GM23248 (cell line): ENCODE data around the gene CHRNB1. TPM values are rescaled to one million over a fixed set of nuclear protein-coding genes. Genes with fewer than 3 reads are reported as not detected.

Experiments
- DNase-seq: peaks from one replicate; pipeline ENCODE4 v3.0.0-alpha.2; 2015
- H2AFZ ChIP-seq: fragments of 200-600 bp; sonication (generic); 2 replicates; pipeline ENCODE4 v1.6.1; 2016; ENCODE audit warnings: antibody characterized with exemption
- H3F3A ChIP-seq: fragments of 200-600 bp; sonication (generic); 2 replicates; pipeline ENCODE4 v1.6.1; 2016; ENCODE audit warnings: mild to moderate bottlenecking, antibody characterized with exemption, mixed run types; ENCODE audit not compliant: insufficient read depth
- H3K27ac ChIP-seq: fragments of 200-600 bp; sonication (generic); 2 replicates; pipeline ENCODE4 v1.5.1; 2016; ENCODE audit warnings: mild to moderate bottlenecking
- H3K27me3 ChIP-seq: fragments of 200-600 bp; sonication (generic); replicated peaks from 2 replicates; pipeline ENCODE4 v1.6.1; 2016; ENCODE audit warnings: mild to moderate bottlenecking; ENCODE audit not compliant: insufficient read depth
- H3K36me3 ChIP-seq: fragments of 200-600 bp; sonication (generic); 2 replicates; pipeline ENCODE4 v1.6.1; 2016; ENCODE audit warnings: low read depth, mild to moderate bottlenecking
- H3K4me1 ChIP-seq: fragments of 200-600 bp; sonication (generic); 2 replicates; pipeline ENCODE4 v1.6.1; 2016; ENCODE audit warnings: mild to moderate bottlenecking; ENCODE audit not compliant: insufficient read depth
- H3K4me2 ChIP-seq: fragments of 200-600 bp; sonication (generic); one replicate; pipeline ENCODE4 v1.6.1; 2016; ENCODE audit warnings: mild to moderate bottlenecking; ENCODE audit not compliant: unreplicated experiment
- H3K4me3 ChIP-seq: fragments of 200-600 bp; sonication (generic); 2 replicates; pipeline ENCODE4 v1.5.1; 2016; ENCODE audit warnings: mild to moderate bottlenecking
- H3K79me2 ChIP-seq: fragments of 200-600 bp; sonication (generic); 2 replicates; pipeline ENCODE4 v1.6.1; 2016; ENCODE audit warnings: mild to moderate bottlenecking; ENCODE audit not compliant: insufficient read depth
- H3K9ac ChIP-seq: fragments of 200-600 bp; sonication (generic); 2 replicates; pipeline ENCODE4 v1.6.1; 2016; ENCODE audit warnings: mild to moderate bottlenecking
- H3K9me2 ChIP-seq: fragments of 200-600 bp; sonication (generic); 2 replicates; pipeline ENCODE4 v1.6.1; 2016; ENCODE audit warnings: mixed run types, mild to moderate bottlenecking, moderate library complexity; ENCODE audit not compliant: insufficient read depth
- H3K9me3 ChIP-seq: fragments of 200-600 bp; sonication (generic); one replicate; pipeline ENCODE4 v1.6.1; 2017; ENCODE audit warnings: low read depth
- H4K20me1 ChIP-seq: fragments of 200-600 bp; sonication (generic); 2 replicates; pipeline ENCODE4 v1.6.0; 2016; ENCODE audit not compliant: insufficient read depth
- EZH2 ChIP-seq: fragments of 200-600 bp; sonication (generic); IDR thresholded peaks from 2 replicates; pipeline ENCODE4 v1.6.1; 2018; ENCODE audit warnings: antibody characterized with exemption, mild to moderate bottlenecking; ENCODE audit not compliant: insufficient read depth, poor library complexity, severe bottlenecking
- EZH2phosphoT487 ChIP-seq: fragments of 200-600 bp; sonication (generic); IDR thresholded peaks from 2 replicates; pipeline ENCODE4 v1.6.1; 2018; ENCODE audit warnings: antibody characterized with exemption, moderate library complexity, mild to moderate bottlenecking, low read depth; ENCODE audit not compliant: insufficient read depth
- WGBS, 2 experiments: methylation state at CpG; one replicate each; pipeline ENCODE4 v1.1.6; 2015 to 2017; ENCODE audit warnings: low lambda C conversion rate in 2 of 2, low coverage in 1 of 2; ENCODE audit errors: missing lambda C conversion rate in 2 of 2; 5-methylcytosine and 5-hydroxymethylcytosine counted together
- in situ Hi-C: fragments of 300-500 bp; cut with MboI; formaldehyde crosslinking; loops from 2 replicates; pipeline ENCODE4 v1.15.0; 2020
- polyA plus RNA-seq: library from polyadenylated mRNA; unstranded; fragments of >200 nt; fragmentation: Nextera tagmentation; extraction: Ambion mirVana; gene quantifications from 2 replicates; pipeline ENCODE4 v1.2.1, GENCODE V29; 2016
- total RNA-seq: library from RNA; depleted of rRNA; stranded (reverse); fragments of >200 nt; shearing (Covaris generic); gene quantifications from 2 replicates; pipeline ENCODE4 v1.2.3, GENCODE V29; 2014

The CHRNB1 gene
- total and polyA plus RNA-seq, 2 experiments from 2014 or later = 3.5 to 4.9 TPM

- peak overlapping the region; percentile 84 for H3K9ac ChIP-seq
Measured at GRCh38 chr17:7405350-7406234, 39.3 kb upstream of the CHRNB1 start.

GRCh38 chr17:7406235-7406825, 38.5 kb upstream of the CHRNB1 start:
- Histone ChIP-seq H3K4me3 (peak overlapping the region; percentile 79), H3K27me3 (no peaks in the 10 kb centered on the region), H2AFZ (no peak overlapping the region), H4K20me1 (no peaks in the 10 kb centered on the region), H3K9ac (peak overlapping the region; percentile 84), H3K9me3 (no peaks in the 10 kb centered on the region), H3K4me2 (peak overlapping the region; percentile 80), H3K9me2 (no peaks in the 10 kb centered on the region), H3K27ac (no peak overlapping the region), H3K79me2 (peaks cover 14% of the 10 kb centered on the region), H3K36me3 (no peaks in the 10 kb centered on the region), H3K4me1 (peaks cover 6% of the 10 kb centered on the region), H3F3A (no peaks in the 10 kb centered on the region)
- 72 to 80% methylated on average over 8 to 12 of the region's 12 CpGs for WGBS, 2 experiments
- TF ChIP-seq EZH2phosphoT487 (no peak), EZH2 (no peak)
- in situ Hi-C loops = no loop called here
- peak; percentile 7 for DNase-seq

More at GRCh38 chr17:7405350-7406234, 39.3 kb upstream of the CHRNB1 start:
- H3K4me3 ChIP-seq = peak overlapping the region; percentile 79
- no peaks in the 10 kb centered on the region for H3F3A ChIP-seq
- H4K20me1 ChIP-seq = no peaks in the 10 kb centered on the region
- no peaks in the 10 kb centered on the region for H3K9me2 ChIP-seq
- in situ Hi-C loops = no loop called here
- H3K4me1 ChIP-seq = peaks cover 6% of the 10 kb centered on the region
- peaks cover 14% of the 10 kb centered on the region for H3K79me2 ChIP-seq
- 5 to 9% methylated on average over 15 to 38 of the region's 38 CpGs for WGBS, 2 experiments
- no peaks in the 10 kb centered on the region for H3K9me3 ChIP-seq
- peak overlapping the region; percentile 70 for H2AFZ ChIP-seq
- H3K27ac ChIP-seq = peak overlapping the region; percentile 48
- TF ChIP-seq EZH2 = no peak
- TF ChIP-seq EZH2phosphoT487 = no peak
- H3K4me2 ChIP-seq = peak overlapping the region; percentile 80
- DNase-seq = peak; percentile 51
- H3K27me3 ChIP-seq = no peaks in the 10 kb centered on the region
- no peaks in the 10 kb centered on the region for H3K36me3 ChIP-seq

GRCh38 chr17:7407082-7407481, 37.8 kb upstream of the CHRNB1 start:
- H3F3A ChIP-seq = 0 out of 2 replicates have a peak, but pooled peaks cover 1% of the 10 kb centered on the region
- in situ Hi-C loops = no loop called here
- H3K4me2 ChIP-seq = no peak overlapping the region
- peaks cover 6% of the 10 kb centered on the region for H3K4me1 ChIP-seq
- no peak overlapping the region for H2AFZ ChIP-seq
- H3K27ac ChIP-seq = no peak overlapping the region
- H3K9ac ChIP-seq = no peak overlapping the region
- H3K9me2 ChIP-seq = no peaks in the 10 kb centered on the region
- no peak for DNase-seq
- TF ChIP-seq EZH2phosphoT487 (no peak), EZH2 (no peak)
- no peaks in the 10 kb centered on the region for H3K9me3 ChIP-seq
- peaks cover 9% of the 10 kb centered on the region for H3K79me2 ChIP-seq
- H3K27me3 ChIP-seq = no peaks in the 10 kb centered on the region
- no peaks in the 10 kb centered on the region for H3K36me3 ChIP-seq
- 83 to 84% methylated on average over 13 of the region's 13 CpGs for WGBS, 2 experiments
- H3K4me3 ChIP-seq = no peak overlapping the region
- no peaks in the 10 kb centered on the region for H4K20me1 ChIP-seq

- Histone ChIP-seq H3K9ac (no peak within 1 kb of the TSS), H3K36me3 (no peaks in the 10 kb centered on the region), H4K20me1 (no peaks in the 10 kb centered on the region), H3K27me3 (no peaks in the 10 kb centered on the region), H3K27ac (no peak within 1 kb of the TSS), H3F3A (peaks cover 7% of the 10 kb centered on the region), H3K9me2 (no peaks in the 10 kb centered on the region), H2AFZ (no peak within 1 kb of the TSS), H3K4me3 (no peak within 1 kb of the TSS), H3K9me3 (no peaks in the 10 kb centered on the region), H3K79me2 (peaks cover 5% of the 10 kb centered on the region; the same call in 1 of the 2 replicates), H3K4me2 (no peak within 1 kb of the TSS), H3K4me1 (peaks cover 10% of the 10 kb centered on the region)
- DNase-seq = no peak
- in situ Hi-C loops = no loop called here
- TF ChIP-seq EZH2phosphoT487 = no peak
- TF ChIP-seq EZH2 = no peak
- WGBS, 2 experiments = 71 to 85% methylated on average over 3 to 12 of the region's 12 CpGs
Measured at GRCh38 chr17:7407485-7408251, 37.2 kb upstream of the CHRNB1 start, which contains the start of gene NLGN2. NLGN2 (plus strand) TSS chr17:7407845; CDS start chr17:7408256, 411 bp downstream.
